Epithelial cell of proximal tubule (primary cell): ENCODE results near the gene UHRF1. TPM values are rescaled to one million over a fixed set of nuclear protein-coding genes. Genes with fewer than 3 reads are reported as not detected.

ENCODE experiments used
- DNase-seq: peaks from one replicate; pipeline ENCODE4 v3.0.0-alpha.2; 2011; ENCODE audit warnings: low read depth
- H3K4me3 ChIP-seq: 2 replicates; pipeline ENCODE4 v1.5.1; 2011; ENCODE audit warnings: low read depth, mild to moderate bottlenecking, low read length
- total RNA-seq: library from RNA; depleted of rRNA; stranded (reverse); fragments of >200 nt; gene quantifications from 2 replicates; pipeline ENCODE4 v1.2.3, GENCODE V29; 2015
- TF ChIP-seq, protein P1 (sequence below): conservative IDR thresholded peaks from 2 replicates; pipeline ENCODE4 v1.5.1; 2012; ENCODE audit warnings: low read depth, mild to moderate bottlenecking, low read length

The UHRF1 gene
- total RNA-seq, 1 donor from 2014 or later = 81.5 TPM

DNA sequence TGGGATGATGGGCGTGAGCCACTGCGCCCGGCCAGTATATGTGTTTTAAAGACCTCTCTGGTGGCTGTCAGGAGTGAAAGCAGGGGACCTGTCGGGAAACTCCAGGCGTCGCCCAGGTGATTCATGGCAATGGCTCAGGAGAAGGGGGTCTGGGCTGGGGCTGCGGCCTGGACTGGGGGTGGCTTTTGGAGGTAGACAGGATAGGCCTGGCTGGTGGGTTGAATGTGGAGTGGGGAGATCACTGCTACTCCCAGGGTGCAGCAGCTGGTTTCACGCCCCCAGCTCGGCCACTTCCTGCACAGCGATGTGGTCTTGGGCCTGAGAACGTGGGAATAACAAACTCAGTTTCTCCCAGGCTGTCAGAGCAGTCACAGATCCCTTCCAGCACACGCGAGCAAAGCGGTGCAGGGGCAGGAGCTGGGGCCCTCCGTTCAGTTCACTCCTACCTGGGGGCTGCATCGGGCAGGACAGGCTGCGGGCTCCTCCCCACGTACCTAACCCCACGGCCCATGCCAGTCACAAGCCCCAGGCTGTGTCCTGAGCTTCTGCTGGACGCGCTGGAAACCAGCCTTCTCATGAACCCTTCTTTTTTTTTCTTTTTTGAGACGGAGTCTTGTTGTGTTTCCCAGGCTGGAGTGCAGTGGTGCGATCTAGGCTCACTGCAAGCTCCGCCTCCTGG is 78.5 kb downstream of the UHRF1 start:
- no peak overlapping the region for H3K4me3 ChIP-seq
- TF ChIP-seq, protein P1, sequence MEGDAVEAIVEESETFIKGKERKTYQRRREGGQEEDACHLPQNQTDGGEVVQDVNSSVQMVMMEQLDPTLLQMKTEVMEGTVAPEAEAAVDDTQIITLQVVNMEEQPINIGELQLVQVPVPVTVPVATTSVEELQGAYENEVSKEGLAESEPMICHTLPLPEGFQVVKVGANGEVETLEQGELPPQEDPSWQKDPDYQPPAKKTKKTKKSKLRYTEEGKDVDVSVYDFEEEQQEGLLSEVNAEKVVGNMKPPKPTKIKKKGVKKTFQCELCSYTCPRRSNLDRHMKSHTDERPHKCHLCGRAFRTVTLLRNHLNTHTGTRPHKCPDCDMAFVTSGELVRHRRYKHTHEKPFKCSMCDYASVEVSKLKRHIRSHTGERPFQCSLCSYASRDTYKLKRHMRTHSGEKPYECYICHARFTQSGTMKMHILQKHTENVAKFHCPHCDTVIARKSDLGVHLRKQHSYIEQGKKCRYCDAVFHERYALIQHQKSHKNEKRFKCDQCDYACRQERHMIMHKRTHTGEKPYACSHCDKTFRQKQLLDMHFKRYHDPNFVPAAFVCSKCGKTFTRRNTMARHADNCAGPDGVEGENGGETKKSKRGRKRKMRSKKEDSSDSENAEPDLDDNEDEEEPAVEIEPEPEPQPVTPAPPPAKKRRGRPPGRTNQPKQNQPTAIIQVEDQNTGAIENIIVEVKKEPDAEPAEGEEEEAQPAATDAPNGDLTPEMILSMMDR = no peak
- no peak for DNase-seq

DNA sequence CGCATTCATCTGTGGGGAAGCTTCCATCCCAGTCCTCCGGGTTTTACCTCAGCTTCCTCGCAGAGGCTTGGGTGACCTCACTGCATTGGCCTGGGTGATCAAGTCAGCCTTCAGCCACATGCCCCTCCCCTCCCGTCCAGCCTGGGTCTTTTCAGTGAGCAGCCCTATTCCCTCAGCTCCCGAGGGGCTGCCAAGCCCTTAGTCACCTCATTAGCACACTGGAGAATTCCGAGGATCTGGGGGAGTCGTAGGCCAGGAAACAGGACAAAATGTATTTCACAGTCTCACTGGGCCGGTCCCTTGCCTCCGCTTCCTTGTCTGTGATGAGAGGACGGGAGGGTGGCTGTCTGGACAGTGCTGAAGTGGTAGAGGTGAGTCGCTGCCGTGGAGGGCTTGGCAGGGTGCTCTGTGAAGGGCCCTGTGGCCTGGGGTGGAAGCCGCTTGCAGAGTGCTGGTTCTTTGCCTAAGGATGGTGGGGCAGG is 79.5 kb downstream of the UHRF1 start:
- DNase-seq = no peak
- no peak overlapping the region for H3K4me3 ChIP-seq
- TF ChIP-seq, protein P1 = no peak

DNA sequence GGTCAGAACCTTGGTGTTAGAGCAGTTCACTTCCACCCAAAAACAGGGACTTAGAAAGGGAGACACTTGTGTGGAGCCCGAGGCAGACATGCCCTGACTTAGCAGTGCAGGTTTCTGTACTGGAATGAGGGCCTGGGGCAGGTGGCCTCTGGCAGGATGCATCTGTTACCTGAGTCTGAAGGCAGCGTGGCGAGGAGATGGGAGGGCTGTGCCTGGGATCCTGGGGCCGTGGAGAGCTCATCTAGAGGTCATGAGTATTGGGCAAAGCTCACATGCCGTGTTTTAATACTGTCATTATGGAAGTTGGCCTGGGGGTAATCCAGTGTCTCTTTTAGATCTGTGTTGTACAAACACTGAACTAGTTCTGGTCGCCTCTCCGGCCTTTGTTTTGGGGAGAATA is 81.0 kb downstream of the UHRF1 start:
- TF ChIP-seq, protein P1 = no peak
- DNase-seq = no peak
- no peak overlapping the region for H3K4me3 ChIP-seq

DNA sequence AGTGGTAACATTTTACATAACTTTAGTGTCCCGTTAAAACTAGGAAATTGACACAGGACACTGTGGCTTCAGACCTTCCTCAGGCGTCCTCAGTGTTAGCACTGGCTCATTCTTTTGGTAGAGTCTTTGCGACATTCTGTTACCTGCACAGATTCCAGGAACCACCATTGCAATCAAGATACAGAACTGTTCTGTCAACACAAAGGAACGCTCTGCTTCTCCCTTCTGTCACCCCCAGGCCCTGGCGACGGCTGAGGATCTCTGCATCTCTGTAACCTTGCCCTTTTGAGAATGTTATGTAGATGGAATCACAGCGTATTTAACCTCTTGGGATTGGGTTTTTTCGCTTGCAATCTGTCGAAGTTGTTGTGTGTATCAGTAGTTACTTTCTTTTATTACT is 82.2 kb downstream of the UHRF1 start:
- no peak for DNase-seq
- TF ChIP-seq, protein P1 = no peak
- H3K4me3 ChIP-seq = no peak overlapping the region

DNA sequence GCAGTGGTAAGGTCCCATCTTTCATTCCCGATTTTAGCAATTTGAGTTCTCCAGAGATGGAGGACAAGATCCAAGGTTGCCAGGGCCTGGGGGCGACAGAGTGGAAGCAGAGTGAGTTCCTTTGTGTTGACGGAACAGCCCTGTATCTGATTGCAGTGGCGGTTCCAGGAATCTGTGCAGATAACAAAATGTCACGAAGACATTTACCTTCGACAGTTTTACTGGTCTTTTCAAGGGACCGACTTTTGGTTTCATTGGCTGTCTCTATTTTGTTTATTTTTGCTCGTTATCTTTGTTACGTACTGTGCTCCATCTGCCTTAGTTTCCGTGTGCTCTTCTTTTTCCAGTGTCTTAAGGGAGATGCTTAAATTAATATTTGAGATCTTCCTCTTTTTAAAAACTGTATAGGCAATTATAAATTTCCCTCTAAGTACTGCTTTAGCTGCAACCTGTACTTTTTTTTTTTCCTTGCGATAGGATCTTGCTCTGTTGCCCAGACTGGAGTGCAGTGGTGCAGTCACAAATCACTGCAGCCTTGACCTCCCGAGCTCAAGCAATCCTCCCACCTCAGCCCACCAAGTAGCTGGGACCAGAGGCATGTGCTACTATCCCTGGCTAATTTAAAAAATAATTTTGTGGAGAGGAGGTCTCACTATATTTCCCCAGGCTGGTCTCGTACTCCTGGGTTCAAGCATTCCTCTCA is 82.8 kb downstream of the UHRF1 start:
- H3K4me3 ChIP-seq = no peak overlapping the region
- DNase-seq = no peak
- TF ChIP-seq, protein P1 = no peak

DNA sequence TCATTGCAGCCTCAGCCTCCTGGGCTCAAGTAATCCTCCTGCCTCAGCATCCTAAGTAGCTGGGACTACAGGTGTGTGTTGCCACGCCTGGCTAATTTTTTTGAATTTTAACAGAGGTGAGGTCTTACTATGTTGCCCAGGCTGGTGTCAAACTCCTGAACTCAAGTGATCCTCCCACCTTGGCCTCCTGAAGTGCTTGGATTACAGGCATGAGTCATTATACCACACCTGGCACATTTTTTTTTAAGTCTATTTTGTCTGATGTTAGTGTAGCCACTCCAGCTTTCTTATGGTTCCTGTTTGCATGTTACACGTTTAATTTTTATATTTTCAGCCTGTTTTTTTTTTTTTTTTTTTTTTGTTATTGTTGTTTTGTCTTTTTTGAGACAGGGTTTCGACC is 84.4 kb downstream of the UHRF1 start:
- TF ChIP-seq, protein P1 = no peak
- DNase-seq = no peak
- no peak overlapping the region for H3K4me3 ChIP-seq
